ENCODE measurements around the gene THOC3. TPM values are rescaled to one million over a fixed set of nuclear protein-coding genes. Genes with fewer than 3 reads are reported as not detected.

Gene THOC3
- total and polyA plus RNA-seq, 8 donors = 4.2 to 20.5 (median 12.0) TPM

Other genes starting within 250 kb of the THOC3 start
- gene CPLX2, start 96.7 kb downstream of the THOC3 start, total RNA-seq = 10 to 100 TPM in 1 of 6 donors, 1 to 10 TPM in 5; 2.3 to 13.4 (median 4.3) TPM
- gene CPLX2, start 96.7 kb downstream of the THOC3 start, polyA plus RNA-seq = 10 to 100 TPM; 51.9 to 83.9 TPM